ENCODE results near the gene ATXN7L1.
"Not testable (repeated sequence)": the region's sequence is repeated elsewhere in the genome, so short reads cannot be mapped to it uniquely, and the experiment has no call there.

ATXN7L1 gene

DNA sequence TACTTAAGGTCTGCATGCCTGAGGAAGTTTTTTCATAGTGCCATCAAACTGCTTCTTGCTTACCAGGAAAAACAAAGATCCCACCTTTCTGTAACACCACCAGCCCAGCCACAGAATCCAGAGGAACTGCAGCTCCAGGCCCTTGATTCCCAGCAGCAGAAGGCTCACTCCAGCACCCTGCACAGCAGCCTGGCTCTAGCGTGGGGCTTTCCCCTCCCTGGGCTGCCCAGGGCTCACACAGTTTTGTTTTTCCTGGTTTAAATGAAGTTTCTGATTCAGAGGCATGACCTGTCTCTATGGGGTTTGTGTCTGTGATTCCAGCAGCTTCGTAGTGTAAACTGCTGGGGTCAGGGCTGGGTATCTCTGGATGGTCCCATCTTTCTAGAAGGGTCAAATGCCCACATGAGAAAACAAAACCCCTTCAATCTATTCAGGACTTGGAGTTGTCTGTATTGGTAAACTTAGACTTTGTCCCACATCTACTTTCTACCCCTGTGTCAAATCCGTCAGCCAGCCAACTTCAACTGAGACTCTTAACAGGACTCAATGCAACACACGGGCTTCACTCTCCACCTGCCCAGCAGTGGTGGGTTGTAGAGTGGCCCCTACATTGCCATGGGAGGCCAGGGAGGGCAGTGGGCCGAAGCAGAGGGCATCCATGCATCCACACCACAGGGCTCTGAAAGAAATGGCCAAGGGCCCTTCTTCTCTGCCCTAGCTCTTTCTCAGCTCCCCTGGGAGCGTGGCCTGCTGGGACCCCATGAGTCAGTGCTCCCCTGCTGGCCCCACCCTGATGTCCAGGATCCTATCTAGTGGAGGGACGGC lies 73.6 kb downstream of the ATXN7L1 start:
- peak; percentile 33 for DNase-seq (ENCODE audit: low spot score)

DNA sequence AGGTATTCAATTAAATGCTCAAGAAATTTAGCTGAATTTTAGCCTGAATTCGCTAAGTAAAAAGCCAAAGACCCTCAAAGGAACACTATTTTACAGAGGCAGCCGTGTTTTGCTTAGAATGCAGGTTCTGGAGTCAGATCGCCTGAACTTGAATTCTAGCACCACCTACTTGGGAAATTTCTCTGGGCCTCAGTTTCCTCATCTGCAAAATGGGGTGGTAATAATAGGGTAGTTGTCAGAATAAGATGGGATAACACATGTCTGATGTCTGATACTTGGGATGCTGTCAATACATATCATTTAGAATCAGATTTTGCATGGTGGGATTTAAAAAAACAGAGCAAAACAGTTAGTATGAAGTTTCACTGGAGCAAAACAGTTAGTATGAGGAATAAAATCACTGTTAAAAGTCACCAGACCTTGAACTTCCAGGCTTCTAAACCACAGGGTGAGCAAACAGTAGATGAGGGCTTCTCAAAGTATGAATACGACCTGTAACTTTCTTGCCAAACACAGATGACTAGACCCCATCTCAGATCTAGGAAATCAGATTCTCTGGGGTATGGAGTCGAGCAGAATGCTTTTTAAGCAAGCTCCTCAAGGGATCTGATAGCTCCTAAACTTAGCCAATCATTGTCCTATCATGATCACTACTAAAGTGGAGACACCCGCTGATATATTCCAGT lies 75.4 kb downstream of the ATXN7L1 start:
- no peak for DNase-seq (ENCODE audit: low spot score)

DNA sequence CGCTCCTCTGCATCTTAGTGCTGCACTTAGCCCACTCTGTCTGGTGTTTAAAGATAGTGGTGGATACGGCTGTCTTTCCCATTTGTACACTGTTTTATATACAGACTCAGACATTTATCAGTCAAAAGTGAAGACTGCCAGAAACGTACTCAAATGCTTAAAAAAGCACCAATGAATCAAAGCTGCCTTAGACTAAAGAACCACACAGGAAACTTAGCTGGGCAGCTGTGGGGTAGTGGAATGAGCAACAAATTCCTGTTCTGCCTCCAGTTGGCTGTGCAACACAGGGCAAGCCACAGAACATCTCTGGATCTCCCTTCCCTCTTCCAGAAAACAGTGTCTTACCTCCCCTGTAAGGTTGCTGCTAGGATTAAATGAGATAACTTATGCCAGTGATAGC lies 76.0 kb downstream of the ATXN7L1 start:
- DNase-seq (ENCODE audit: low spot score), result no peak

DNA sequence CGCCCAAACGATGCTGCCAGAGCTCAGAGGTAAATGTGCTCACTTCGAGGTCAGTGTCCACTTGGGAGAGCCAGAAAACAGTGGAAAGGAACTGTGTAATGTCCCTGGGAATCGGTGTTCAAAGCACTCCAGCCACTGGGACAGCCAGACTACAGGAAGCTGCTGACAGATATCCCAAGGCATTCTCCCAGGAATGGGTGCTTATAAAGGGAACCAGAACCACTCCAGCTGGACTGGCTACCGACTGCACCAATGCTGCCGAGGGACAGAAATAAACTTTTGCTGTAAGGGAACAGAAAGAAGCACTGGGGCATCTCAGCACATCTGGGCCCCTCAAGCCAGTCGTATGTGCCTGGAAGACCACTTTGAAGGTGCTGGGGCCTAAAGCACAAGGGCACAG lies 76.7 kb downstream of the ATXN7L1 start:
- DNase-seq (ENCODE audit: low spot score), result no peak

DNA sequence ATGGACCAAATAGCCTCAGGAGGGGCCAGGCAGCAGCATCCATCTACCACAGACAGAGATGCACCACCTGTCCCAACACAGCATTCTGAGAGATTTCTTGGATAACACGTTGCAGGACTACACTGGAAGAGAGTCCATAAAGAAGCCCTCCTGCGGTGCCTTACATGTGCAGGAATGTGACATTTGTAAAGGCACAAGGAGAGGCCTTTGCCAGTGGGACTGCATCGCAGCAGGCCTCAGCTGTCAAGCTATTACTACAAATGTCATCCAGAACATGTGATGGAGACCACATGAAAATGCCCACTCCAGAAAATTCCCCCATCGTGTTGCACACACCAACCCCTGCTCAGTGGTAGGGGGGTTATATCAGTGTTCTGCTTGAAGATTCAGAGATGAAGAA lies 77.4 kb downstream of the ATXN7L1 start:
- no peak for DNase-seq (ENCODE audit: low spot score)

DNA sequence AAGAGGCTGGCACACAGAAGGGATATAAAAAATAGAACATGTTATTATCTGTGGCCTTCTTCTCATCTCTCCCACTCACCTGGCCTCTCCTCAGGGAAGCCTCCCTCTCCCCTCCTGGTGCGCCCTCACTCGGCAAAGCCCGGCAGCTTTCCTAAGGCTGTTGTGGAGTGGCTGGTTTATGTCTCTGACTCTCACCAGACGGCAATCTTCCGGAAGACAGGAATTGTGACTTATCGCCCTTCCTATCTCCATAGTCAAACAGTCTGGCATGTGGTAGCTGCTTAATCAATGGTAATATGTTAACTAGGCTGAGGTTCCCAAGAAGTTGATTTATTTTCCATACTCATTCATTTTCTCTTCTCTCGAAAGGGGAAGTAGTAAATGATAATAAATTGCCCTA lies 78.7 kb downstream of the ATXN7L1 start:
- DNase-seq (ENCODE audit: low spot score), result no peak

DNA sequence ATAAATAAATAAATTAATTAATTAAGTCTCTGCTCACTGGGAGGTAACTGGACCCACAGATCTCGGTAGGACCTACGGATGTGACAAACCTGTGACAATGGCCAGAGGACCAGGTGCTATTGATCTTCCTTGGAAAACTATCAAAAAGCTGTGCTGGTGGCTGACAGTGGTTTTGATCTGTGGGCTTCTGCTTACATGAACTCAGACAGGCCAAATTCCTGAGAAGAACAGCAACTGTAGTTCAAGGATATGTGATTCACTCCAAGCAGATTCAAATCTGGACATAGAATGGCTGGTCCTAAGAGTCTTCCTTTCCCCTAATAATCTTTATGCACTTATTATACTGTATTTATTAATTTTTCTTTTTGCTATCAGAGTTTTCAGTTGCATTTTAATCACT lies 80.0 kb downstream of the ATXN7L1 start:
- peak; percentile 60 for DNase-seq (ENCODE audit: low spot score)

DNA sequence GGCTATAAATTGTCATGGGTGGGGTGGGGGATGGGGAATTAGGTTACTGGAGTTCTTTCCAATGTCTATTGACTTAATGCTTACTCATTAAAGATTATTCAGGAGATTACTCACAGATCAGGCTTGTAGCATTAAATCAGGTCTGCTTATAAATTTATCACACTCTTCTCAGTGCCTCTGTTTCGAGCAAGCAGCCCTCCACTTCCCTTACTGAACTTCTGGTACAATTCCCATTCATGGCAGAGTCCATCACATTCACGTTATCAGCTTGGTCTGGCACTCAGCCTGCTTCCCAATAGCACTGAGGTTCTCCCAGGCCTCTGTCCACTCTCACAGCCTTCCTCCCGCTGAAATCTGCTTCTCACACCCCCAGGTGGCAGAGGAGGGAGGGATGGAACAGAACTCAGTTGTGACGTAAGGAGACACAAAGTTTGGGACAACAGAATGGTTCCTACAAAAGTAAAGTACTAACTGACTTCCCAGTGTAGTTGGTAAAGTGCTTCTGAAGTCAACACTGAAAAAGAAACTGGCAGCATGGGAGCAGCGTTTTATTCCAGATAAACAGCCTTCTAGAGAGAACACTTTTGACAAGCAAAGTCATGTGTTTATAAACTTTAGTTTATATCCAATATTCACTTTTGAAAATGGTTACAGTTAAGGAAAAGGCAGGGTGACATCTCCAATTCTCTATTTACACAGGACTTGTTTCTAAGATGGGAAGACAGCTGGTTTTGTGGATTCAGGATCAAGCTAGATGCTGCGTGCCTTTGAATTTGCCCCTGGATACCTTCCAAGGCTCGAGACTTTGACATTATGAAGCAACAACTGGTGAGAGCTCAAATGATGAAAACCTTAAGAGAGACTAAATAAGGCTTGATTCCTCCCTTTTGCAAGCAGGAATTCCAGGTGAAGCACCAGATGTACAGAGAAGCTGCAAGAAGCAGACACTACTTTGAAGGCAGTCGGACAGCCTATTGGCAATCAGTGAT lies 81.4 kb downstream of the ATXN7L1 start:
- peak; percentile 41 for DNase-seq (ENCODE audit: low spot score)

DNA sequence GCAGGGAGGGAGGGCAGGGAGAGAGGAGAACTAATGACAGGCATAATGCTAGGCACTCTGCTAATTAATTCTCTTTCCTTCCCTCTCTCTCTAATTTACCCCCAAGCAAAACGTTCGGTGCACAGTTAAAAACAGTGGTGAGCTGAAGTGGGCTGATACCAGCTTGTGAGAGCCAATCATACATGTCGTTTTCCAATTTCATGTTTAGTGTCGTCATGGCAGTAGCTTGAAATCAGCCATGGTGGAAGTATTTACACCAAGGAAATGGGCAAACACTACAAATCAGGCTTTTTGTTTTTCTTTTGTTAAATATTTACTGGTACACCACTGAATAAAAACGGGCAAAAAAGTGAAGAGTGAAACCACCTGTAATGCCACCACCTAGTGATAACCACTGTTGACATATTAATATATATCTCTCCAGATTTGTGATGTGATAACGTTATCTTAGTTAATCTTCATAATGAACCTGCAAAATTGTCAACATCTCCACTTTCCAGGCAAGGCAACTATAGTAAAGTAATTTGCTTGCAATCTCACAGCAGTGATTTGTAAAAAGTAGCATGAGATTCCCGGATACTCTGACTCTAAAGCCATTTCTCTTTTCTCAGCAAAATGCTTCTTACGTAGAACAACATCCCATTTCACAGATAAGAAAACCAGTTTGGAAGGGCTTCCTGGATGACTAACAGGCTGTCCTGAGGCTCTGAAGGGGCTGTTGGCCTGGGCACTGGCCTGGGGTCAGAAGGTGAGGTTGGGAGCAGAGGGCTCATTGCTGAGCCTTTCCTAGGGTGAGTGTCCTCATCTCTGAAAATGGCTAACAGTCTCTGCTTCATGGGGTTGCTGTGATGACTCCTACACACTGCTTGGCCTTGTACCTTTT lies 83.7 kb downstream of the ATXN7L1 start:
- DNase-seq (ENCODE audit: low spot score), result no peak

DNA sequence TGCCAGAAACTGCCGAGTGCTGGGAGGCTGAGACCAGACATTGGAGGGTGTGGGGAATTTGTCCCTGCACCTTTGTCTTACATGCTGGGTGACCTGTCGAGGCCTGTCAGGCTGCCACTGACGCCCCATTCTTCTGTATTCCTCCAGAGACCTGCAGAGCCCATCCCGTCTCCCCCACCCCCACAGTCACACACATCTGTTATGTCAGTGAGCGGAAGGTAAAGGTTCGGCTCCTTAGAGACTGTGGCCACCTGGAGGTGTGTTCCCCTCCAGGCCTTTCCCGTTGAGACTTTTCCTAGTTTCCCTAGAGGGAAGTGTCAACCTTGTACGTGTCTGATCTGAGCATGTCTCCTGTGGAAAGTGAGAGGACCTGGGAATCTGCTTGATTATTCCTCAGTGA lies 84.5 kb downstream of the ATXN7L1 start:
- DNase-seq (ENCODE audit: low spot score), result no peak

DNA sequence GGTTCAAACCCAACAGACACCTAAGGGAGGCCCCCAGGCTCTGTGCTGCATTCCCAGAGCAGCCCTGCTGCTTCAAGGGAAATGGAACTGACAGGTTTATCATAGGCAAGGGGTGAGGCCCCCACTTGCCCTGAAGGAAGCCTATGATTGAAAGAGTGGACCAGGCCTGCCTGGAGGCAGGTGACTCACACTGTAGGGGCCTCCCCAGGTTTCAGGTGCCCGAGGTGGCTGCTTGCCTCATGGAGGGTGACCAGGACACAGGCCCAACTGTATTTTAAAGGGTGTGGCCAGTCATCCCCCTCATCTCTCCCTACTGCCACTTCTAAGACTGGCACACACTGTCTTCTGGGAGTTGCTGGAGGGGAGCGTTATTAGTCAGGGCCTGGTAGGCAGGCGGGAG lies 85.4 kb downstream of the ATXN7L1 start:
- no peak for DNase-seq (ENCODE audit: low spot score)

DNA sequence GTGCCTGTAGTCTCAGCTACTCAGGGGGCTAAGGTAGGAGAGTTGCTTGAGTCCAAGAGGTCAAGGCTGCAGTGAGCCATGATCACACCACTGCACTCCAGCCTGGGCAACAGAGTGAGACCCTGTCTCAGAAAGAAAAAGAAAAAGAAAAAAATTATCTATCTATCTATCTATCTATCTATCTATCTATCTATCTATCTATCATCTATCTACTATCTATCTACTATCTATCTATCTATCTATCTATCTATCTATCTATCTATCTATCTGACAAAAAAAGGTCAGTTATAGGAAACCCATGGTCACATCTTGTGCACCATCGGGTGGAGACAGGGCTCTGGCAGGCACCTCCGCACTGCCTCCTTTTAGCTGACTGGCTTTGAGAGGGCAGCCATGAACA lies 85.9 kb downstream of the ATXN7L1 start:
- not testable (repeated sequence) for DNase-seq (ENCODE audit: low spot score)

DNA sequence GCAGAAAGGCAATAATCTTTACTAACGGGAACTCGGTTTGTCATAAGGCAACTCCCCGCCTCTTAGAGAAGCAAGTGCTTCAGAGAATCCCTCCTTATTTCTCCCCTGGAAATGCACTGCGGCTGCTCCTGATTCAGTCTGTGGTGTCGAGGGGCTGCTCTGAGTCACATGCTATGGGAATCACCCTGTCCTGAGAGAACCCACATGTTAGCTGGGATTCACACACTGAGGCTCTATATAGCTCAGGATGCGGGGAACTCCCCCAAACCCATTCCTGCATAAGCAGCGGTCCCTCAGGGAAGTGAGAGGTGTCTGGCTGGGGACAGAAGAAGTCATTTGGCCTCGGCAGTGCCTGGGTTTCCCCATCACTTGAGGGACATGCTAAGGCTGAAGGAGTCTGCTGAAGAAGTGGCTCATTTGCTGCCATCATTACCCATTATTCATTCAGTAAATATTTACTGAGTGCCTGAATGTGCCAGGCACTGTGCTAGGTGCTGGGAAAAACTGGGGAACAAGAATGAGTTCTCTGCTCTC lies 87.5 kb downstream of the ATXN7L1 start:
- no peak for DNase-seq (ENCODE audit: low spot score)

DNA sequence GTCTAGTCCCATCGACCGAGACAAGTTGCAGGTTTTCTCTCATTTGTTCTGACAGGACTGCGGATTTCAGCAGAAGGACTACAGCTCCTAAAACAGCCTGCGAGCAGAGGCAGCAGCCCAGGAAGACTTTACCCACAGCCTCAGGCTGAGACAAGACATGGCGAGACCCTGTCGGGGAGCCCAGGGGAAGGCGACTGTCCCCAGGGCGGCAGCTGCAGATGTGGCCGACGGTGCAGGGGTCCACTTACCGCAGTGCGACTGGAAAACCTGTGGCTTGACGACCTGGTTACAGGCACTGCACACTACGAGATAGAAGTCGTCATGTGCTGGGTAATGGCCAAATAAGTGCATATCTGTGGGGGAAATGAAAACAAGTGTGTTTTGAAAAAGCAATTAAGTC lies 88.0 kb downstream of the ATXN7L1 start:
- no peak for DNase-seq (ENCODE audit: low spot score)

DNA sequence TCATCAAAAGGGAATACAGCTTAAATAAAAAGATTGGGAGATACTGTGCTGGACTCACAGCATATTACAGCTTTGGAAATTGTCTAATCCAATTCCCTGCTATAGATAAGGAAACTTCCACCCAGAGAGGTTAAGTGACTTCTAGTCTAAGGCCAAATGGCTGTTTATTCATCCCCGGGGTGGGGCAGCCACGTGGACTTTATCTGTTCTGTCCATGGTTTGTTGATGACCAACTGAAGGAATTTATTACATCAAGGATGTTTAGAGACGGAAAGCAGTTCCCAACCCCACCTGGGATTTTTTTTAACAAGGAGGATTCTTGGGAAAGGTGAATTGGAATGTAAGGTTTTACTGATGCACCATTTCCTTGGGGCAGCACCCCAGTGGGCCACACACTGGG lies 88.6 kb downstream of the ATXN7L1 start:
- no peak for DNase-seq (ENCODE audit: low spot score)

DNA sequence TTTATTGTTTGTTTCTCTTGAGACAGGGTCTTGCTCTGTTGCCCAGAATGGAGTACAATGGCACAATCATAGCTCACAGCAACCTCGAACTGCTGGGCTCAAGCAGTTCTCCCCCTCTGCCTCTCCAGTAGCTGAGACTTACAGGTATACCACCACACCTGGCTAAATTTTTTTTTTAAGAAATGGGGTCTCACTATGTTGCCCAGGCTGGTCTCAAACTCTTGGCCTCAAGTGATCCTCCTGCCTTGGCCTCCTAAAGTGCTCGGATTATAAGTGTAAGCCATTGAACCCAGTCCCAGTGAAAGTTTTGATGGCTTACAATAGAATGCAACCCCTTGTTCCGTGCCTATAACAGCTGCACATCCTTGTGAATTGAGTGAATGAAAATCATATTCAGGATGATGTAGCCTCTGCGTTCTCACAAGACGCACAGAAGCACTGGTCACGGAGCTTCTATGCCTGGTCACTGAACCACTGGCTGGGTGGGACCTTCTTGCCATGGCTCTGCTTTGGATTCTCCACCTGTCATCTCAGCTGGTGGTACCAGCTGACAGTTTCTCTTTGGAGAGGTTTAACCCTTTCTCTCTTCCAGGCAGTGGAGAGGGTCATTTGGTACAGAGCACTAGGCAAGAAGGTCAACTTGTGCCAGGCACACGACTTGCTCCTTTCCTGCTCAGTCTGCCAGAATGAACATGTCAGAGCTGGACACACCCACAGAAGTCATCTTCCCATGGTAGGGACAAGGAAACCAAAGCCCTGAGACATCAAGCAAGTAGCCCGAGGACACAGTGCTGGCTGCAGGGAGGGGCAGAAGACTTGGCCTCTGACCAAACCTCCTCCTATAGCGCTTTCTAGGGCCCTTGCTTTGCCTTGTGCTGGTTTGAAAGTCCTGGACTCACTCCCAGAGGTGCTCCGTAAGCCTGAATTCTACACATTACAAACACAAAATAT lies 89.6 kb downstream of the ATXN7L1 start:
- no peak for DNase-seq (ENCODE audit: low spot score)

DNA sequence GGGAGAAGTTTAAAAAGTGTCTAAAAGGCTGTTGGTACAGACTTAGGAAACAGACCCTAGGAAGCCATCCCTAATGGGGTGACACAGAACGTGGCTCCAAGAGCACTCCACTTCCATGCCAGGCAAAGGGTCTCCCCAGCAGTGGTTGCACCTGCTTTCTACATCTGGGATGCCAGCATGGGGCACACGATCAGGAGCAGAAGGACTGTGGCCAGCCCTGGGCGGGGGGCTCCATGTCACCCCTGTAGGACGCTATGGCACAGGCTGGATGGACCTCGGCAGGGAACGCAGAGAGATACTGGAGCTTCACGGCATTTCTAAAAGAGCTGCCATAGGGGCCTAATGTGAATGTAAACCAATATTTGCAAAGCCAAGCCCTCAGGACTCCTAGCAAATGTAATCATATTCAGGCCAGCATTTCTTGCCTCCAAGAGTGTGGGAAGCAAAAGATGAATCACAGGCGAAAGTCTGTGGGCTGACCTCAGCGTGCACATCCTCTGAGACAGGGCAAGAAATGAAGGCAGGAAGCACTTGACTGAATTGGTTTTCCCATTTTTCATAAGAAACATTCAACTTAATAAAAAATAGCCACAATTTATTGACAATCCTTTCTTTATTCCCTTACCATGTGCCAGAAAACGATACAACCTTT lies 93.9 kb downstream of the ATXN7L1 start:
- DNase-seq (ENCODE audit: low spot score), result peak; percentile 67

DNA sequence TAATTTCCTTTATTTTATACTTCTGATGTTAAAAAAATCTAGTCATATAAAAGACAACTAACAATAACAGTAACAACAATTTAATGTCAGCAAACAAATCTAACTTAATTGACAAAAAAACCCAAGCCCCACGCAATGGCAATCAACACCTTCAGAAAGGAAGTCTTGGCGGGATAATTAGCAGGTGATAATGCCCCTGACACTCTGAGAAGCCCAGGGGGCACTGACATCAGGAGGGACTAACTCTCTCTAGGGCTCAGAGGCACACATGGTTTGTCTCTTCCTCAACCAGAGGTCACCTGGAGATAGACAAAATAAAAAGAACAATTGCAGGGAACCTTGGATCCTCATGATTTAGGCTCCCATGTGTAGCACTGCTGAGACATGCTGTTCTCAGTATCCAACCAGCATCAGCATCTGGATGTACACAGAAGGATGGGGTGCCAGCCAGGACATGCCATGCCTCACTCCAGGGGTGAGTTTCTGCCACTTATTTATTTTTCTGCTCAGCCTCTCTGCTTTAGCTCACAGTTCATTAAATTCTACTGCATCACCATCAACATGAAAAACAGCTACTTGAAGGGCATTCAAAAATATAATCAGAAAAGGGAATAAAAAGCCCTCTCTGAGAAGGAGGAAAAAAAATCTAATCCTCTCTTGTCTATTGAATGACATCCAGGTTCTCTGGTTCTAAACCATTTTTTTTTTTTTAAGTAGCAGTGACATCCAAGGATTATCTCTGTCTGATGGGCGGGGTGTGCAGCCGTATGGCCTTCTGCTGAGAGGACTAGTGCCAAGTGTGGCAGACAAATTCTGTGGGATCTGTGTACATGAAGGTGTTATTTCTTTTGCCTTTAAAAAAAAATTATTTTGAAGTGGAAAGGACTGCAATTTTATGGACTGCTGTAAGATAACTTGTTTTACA lies 96.3 kb downstream of the ATXN7L1 start:
- no peak for DNase-seq (ENCODE audit: low spot score)
